Panc1 (cell line): ENCODE measurements around the gene LRPPRC. TPM values are rescaled to one million over a fixed set of nuclear protein-coding genes. Genes with fewer than 3 reads are reported as not detected.

ENCODE experiments used
- ATAC-seq: fragments of 200-7000 bp; cut with Tn5 transposase; 2 replicates; pipeline ENCODE4 v1.9.1; 2020; ENCODE audit warnings: mild to moderate bottlenecking, moderate library complexity
- BruUV-seq: library from RNA; stranded (reverse); fragments of 400-500 nt; replicated peaks from 2 replicates; lab custom pipeline; 2021; lab: Mats Ljungman, UMichigan
- CTCF ChIA-PET: fragments of 300-600 bp; sonication (Branson Sonifier 250); formaldehyde crosslinking; loops from one replicate; lab custom pipeline; 2022; ENCODE audit warnings: antibody characterized with exemption; lab: Charles Lee
- POLR2A ChIA-PET: fragments of 300-600 bp; sonication (Branson Sonifier 250); formaldehyde crosslinking; loops from one replicate; lab custom pipeline; 2022; ENCODE audit warnings: antibody characterized with exemption; lab: Charles Lee
- DNase-seq: peaks from one replicate; pipeline ENCODE4 v3.0.0-alpha.2; 2010; ENCODE audit warnings: low read depth, low spot score
- H3K27ac ChIP-seq: 2 replicates; pipeline ENCODE4 v1.5.1; 2011; ENCODE audit warnings: mild to moderate bottlenecking, low read length, inconsistent platforms
- H3K27me3 ChIP-seq: fragments of 200-500 bp; sonication (Bioruptor generic); 2 replicates; pipeline ENCODE4 v1.6.0; 2014; ENCODE audit warnings: low read length, inconsistent platforms; ENCODE audit not compliant: control insufficient read depth, insufficient read depth
- H3K36me3 ChIP-seq: fragments of 200-500 bp; sonication (Bioruptor generic); 2 replicates; pipeline ENCODE4 v1.5.1; 2014; ENCODE audit warnings: inconsistent platforms, mild to moderate bottlenecking, low read length, moderate library complexity; ENCODE audit not compliant: control insufficient read depth, insufficient read depth
- H3K4me1 ChIP-seq: 2 replicates; pipeline ENCODE4 v1.5.1; 2011; ENCODE audit warnings: inconsistent platforms, mild to moderate bottlenecking, low read length, moderate library complexity; ENCODE audit not compliant: control insufficient read depth, insufficient read depth
- H3K4me3 ChIP-seq, 2 experiments: 2 replicates each; pipeline ENCODE4 v1.5.1; 2011 to 2012; ENCODE audit warnings: low read depth in 2 of 2, low read length in 2 of 2, mild to moderate bottlenecking in 2 of 2, inconsistent platforms in 1 of 2, moderate library complexity in 1 of 2
- H3K9me3 ChIP-seq: fragments of 200-500 bp; sonication (Bioruptor generic); 2 replicates; pipeline ENCODE4 v1.5.1; 2014; ENCODE audit warnings: low read depth, mild to moderate bottlenecking, inconsistent platforms, low read length, moderate library complexity; ENCODE audit not compliant: control insufficient read depth, insufficient read depth
- POLR2AphosphoS5 ChIP-seq: IDR thresholded peaks from 2 replicates; pipeline ENCODE4 v1.6.1; 2012; ENCODE audit warnings: mild to moderate bottlenecking, low read depth, low read length, moderate library complexity
- SIN3A ChIP-seq: IDR thresholded peaks from 2 replicates; pipeline ENCODE4 v1.6.1; 2012; ENCODE audit warnings: low read depth, mild to moderate bottlenecking, low read length, moderate library complexity, borderline replicate concordance; ENCODE audit not compliant: insufficient read depth
- TCF7L2 ChIP-seq: IDR thresholded peaks from 2 replicates; pipeline ENCODE4 v1.6.1; 2011; ENCODE audit warnings: mild to moderate bottlenecking, low read depth, low read length, inconsistent platforms
- in situ Hi-C: cut with HindIII; loops from 2 replicates; pipeline ENCODE4 v1.10.0; 2016; ENCODE audit warnings: low sequenced_read_pairs, low pct_unique_long_range_greater_than_20kb
- intact Hi-C: fragments of 100-400 bp; cut with micrococcal nuclease; formaldehyde crosslinking; loops from one replicate; pipeline ENCODE4 v1.10.0; 2022; ENCODE audit not compliant: unreplicated experiment
- total RNA-seq: library from RNA; stranded (reverse); gene quantifications from one replicate; pipeline ENCODE4 v1.2.1, GENCODE V29; 2021; ENCODE audit not compliant: unreplicated experiment
- TF ChIP-seq, protein P1 (sequence below): fragments of 450-650 bp; IDR thresholded peaks from 2 replicates; pipeline ENCODE4 v1.5.1; 2017; ENCODE audit warnings: mild to moderate bottlenecking
- TF ChIP-seq, protein P2 (sequence below), 2 experiments: IDR thresholded peaks; 2 replicates each; pipeline ENCODE4 v1.6.1; 2011 to 2012; ENCODE audit warnings: low read depth in 2 of 2, control low read depth in 1 of 2, low read length in 1 of 2, mild to moderate bottlenecking in 1 of 2, moderate library complexity in 1 of 2; ENCODE audit not compliant: insufficient read depth in 1 of 2

Gene LRPPRC
- total RNA-seq, 1 experiment from 2014 or later, result 207 TPM

DNA sequence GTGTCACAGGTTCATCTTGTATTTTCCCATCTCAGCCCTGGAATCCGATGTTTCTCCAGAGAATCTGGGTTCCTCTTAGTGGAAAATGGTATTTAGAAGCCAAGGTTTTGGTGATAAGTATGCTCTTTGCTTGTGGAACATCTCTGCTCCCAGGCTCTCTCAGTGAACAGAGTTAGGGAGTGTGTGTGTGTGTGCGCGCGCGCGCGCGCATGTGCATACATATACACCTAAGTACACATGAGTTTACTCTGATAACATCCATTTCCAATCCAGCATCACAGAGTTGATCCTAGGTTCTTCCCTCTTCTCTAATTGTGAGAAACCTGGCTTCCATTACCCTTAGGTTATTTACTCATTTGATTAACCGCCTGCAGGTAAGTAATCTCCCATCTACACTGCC is 115.3 kb downstream of the LRPPRC start:
- Histone ChIP-seq H3K27me3 (no peaks in the 10 kb centered on the region), H3K4me1 (peaks cover 3% of the 10 kb centered on the region), H3K27ac (no peak overlapping the region), H3K9me3 (no peaks in the 10 kb centered on the region), H3K36me3 (no peaks in the 10 kb centered on the region), H3K4me3 (no peak overlapping the region)
- in situ Hi-C loops, result no loop called here
- ChIA-PET POLR2A (no interaction called here), CTCF (no interaction called here)
- TF ChIP-seq, protein P1, sequence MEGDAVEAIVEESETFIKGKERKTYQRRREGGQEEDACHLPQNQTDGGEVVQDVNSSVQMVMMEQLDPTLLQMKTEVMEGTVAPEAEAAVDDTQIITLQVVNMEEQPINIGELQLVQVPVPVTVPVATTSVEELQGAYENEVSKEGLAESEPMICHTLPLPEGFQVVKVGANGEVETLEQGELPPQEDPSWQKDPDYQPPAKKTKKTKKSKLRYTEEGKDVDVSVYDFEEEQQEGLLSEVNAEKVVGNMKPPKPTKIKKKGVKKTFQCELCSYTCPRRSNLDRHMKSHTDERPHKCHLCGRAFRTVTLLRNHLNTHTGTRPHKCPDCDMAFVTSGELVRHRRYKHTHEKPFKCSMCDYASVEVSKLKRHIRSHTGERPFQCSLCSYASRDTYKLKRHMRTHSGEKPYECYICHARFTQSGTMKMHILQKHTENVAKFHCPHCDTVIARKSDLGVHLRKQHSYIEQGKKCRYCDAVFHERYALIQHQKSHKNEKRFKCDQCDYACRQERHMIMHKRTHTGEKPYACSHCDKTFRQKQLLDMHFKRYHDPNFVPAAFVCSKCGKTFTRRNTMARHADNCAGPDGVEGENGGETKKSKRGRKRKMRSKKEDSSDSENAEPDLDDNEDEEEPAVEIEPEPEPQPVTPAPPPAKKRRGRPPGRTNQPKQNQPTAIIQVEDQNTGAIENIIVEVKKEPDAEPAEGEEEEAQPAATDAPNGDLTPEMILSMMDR, result no peak
- TF ChIP-seq SIN3A (no peak), POLR2AphosphoS5 (no peak), TCF7L2 (no peak)
- TF ChIP-seq, protein P2, sequence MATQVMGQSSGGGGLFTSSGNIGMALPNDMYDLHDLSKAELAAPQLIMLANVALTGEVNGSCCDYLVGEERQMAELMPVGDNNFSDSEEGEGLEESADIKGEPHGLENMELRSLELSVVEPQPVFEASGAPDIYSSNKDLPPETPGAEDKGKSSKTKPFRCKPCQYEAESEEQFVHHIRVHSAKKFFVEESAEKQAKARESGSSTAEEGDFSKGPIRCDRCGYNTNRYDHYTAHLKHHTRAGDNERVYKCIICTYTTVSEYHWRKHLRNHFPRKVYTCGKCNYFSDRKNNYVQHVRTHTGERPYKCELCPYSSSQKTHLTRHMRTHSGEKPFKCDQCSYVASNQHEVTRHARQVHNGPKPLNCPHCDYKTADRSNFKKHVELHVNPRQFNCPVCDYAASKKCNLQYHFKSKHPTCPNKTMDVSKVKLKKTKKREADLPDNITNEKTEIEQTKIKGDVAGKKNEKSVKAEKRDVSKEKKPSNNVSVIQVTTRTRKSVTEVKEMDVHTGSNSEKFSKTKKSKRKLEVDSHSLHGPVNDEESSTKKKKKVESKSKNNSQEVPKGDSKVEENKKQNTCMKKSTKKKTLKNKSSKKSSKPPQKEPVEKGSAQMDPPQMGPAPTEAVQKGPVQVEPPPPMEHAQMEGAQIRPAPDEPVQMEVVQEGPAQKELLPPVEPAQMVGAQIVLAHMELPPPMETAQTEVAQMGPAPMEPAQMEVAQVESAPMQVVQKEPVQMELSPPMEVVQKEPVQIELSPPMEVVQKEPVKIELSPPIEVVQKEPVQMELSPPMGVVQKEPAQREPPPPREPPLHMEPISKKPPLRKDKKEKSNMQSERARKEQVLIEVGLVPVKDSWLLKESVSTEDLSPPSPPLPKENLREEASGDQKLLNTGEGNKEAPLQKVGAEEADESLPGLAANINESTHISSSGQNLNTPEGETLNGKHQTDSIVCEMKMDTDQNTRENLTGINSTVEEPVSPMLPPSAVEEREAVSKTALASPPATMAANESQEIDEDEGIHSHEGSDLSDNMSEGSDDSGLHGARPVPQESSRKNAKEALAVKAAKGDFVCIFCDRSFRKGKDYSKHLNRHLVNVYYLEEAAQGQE (IDR thresholded peaks at IDR 0.05; ENCODE audit: insufficient read depth in 1 of 2, low read depth in 2 of 2, low read length in 1 of 2), result no peak
- no peak for DNase-seq
- no peak for ATAC-seq
- intact Hi-C loops, result no loop called here
- no TSS peak for BruUV-seq

DNA sequence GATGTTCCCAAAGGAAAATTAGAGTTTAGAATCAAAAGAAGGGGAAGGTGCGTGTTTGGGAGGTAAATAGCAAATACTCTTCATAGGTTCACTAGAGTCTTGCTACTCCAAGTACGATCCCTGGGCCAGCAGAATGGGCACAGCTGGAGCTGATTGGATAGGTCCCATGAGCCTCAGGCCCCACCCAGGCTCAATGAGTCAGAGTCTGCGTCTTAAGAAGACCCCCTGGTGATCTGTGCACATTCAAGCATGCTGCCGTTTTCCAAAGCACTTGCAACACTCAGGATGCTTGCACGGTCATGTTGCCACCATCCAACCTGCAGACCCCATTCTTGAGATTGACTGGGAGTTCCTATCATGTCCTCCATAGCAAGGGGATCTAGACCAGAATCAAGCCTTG is 116.5 kb downstream of the LRPPRC start:
- intact Hi-C loops (loop anchor here (5.0 kb wide), 1 partner anchor 272 kb away; no protein-coding TSS in a partner anchor), in situ Hi-C loops (no loop called here)
- H3K27ac ChIP-seq, result no peak overlapping the region
- POLR2A ChIA-PET, result interaction anchor here (0.7 kb wide), 1 partner anchor 100 kb away, joined by 10 read pairs; no protein-coding TSS in a partner anchor
- H3K36me3 ChIP-seq, result no peaks in the 10 kb centered on the region
- TF ChIP-seq SIN3A, result no peak
- CTCF ChIA-PET, result no interaction called here
- no peak for ATAC-seq
- no peaks in the 10 kb centered on the region for H3K27me3 ChIP-seq
- H3K4me3 ChIP-seq, result no peak overlapping the region
- no peak for DNase-seq
- BruUV-seq, result no TSS peak
- H3K4me1 ChIP-seq, result peaks cover 3% of the 10 kb centered on the region
- H3K9me3 ChIP-seq, result no peaks in the 10 kb centered on the region

DNA sequence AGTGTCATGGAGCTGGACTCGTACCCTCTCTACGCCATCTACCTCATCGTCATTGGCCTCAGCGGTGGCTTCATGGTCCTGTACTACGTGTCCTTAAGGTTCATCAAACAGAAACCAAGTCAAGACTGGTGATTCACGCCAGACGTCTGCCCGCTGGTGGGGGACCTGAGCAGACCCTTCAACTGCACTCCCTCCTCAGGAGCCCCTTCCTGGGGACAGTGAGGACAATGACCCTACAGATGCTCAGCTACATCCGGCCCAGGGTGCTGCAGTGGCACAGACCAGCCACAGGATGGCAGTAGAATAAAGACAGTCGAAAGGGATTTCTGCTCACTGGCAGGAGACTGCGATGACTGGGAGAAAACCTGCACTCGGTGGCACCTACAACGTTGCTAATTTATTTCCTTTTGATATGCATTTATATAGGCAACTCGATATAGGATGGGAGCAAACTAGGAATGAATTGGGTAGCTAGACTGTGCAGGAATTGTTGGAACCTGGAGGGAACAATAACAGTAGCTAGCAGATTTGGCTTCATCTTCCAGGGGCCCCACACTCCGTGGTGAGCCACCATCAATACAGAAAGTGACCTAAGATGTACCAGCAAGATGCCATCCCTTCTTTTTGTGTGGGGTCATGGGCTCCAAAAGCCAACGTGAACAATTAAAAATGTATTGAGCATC is 117.9 kb downstream of the LRPPRC start:
- no peaks in the 10 kb centered on the region for H3K36me3 ChIP-seq
- ChIA-PET CTCF (interaction anchor here (0.6 kb wide), 1 partner anchor 37 kb away, joined by 3 read pairs; no protein-coding TSS in a partner anchor), POLR2A (no interaction called here)
- no peaks in the 10 kb centered on the region for H3K9me3 ChIP-seq
- H3K27ac ChIP-seq, result no peak overlapping the region
- ATAC-seq, result peak; percentile 87
- no peak overlapping the region for H3K4me3 ChIP-seq
- intact Hi-C loops (loop anchor here (5.0 kb wide), 1 partner anchor 271 kb away; no protein-coding TSS in a partner anchor), in situ Hi-C loops (no loop called here)
- no peaks in the 10 kb centered on the region for H3K27me3 ChIP-seq
- peak; percentile 55 for DNase-seq
- peaks cover 3% of the 10 kb centered on the region for H3K4me1 ChIP-seq
- no TSS peak for BruUV-seq
- TF ChIP-seq, protein P1, result peak; percentile 96
- TF ChIP-seq POLR2AphosphoS5, result no peak
